Stimulated activated CD8-positive, alpha-beta memory T cell treated with anti-CD3 and anti-CD28 coated beads, Interleukin-7, amount 100 ng/mL, for 1 hour (primary cell): ENCODE measurements around the gene ZCWPW1.

Source experiments
- DNase-seq, 2 donors: peaks; one replicate each; pipeline ENCODE4 v3.0.0-alpha.2; 2020; ENCODE audit warnings: low read depth in 2 of 2

Gene ZCWPW1

GRCh38 chr7:100428199-100428966 lies at the start of gene ZCWPW1:
TSS of gene ZCWPW1 (minus strand) at chr7:100428703. CDS start at chr7:100420649, 8,054 bp downstream.
- DNase-seq: peak; percentile 93 to 95

- DNase-seq: no peak
Measured at GRCh38 chr7:100477871-100478267, 49.4 kb upstream of the ZCWPW1 start.

- no peak for DNase-seq
Measured at GRCh38 chr7:100476903-100477870, 48.7 kb upstream of the ZCWPW1 start.

- no peak for DNase-seq
Measured at GRCh38 chr7:100476101-100476780, 47.7 kb upstream of the ZCWPW1 start.

GRCh38 chr7:100475549-100475948 lies 47.0 kb upstream of the ZCWPW1 start:
- DNase-seq: no peak

- DNase-seq: no peak
Measured at GRCh38 chr7:100472854-100473499, 44.5 kb upstream of the ZCWPW1 start.

GRCh38 chr7:100472121-100472851 lies 43.8 kb upstream of the ZCWPW1 start:
- no peak for DNase-seq

GRCh38 chr7:100471021-100471420 lies 42.5 kb upstream of the ZCWPW1 start:
- DNase-seq: no peak

GRCh38 chr7:100469227-100470044 lies 40.9 kb upstream of the ZCWPW1 start:
- DNase-seq: peak; percentile 73 to 84

- DNase-seq: no peak
Measured at GRCh38 chr7:100467638-100468373, 39.3 kb upstream of the ZCWPW1 start.

- no peak for DNase-seq
Measured at GRCh38 chr7:100466653-100467605, 38.4 kb upstream of the ZCWPW1 start.

GRCh38 chr7:100465702-100466311 lies 37.3 kb upstream of the ZCWPW1 start:
- no peak for DNase-seq

GRCh38 chr7:100465299-100465698 lies 36.8 kb upstream of the ZCWPW1 start:
- DNase-seq: no peak

GRCh38 chr7:100464791-100465190 lies 36.3 kb upstream of the ZCWPW1 start:
- DNase-seq: no peak

GRCh38 chr7:100464210-100464660 lies 35.7 kb upstream of the ZCWPW1 start, which contains the start of gene SPACDR:
TSS of gene SPACDR (minus strand) at chr7:100464260. CDS start at chr7:100464025, 235 bp downstream.
- DNase-seq: no peak

- DNase-seq: no peak
Measured at GRCh38 chr7:100457033-100457432, 28.5 kb upstream of the ZCWPW1 start.

- no peak for DNase-seq
Measured at GRCh38 chr7:100456562-100456961, 28.1 kb upstream of the ZCWPW1 start.
